Measurements from ENCODE around the gene MTHFD2L. TPM values are rescaled to one million over a fixed set of nuclear protein-coding genes. Genes with fewer than 3 reads are reported as not detected.

The MTHFD2L gene
- total RNA-seq (2022) (21.8 and 24.1 TPM in 2 replicates), Bru-seq, nascent RNA (percentile 67 among the genes with signal in this experiment), BruChase-seq, experiment 1, labeled RNA remaining after a 6-hour chase (percentile 58 among the genes with signal in this experiment), BruChase-seq, experiment 2, labeled RNA remaining after a 2-hour chase (percentile 60 among the genes with signal in this experiment)
- long read RNA-seq, transcript MTHFD2L-208 (2 exons, 2,363 nt): major isoform, 25 of 30 reads
- long read RNA-seq, partial matches to known transcripts: 0 of 30 reads
- long read RNA-seq, other reads (novel, unspliced or antisense): 4 of 30 reads

DNA sequence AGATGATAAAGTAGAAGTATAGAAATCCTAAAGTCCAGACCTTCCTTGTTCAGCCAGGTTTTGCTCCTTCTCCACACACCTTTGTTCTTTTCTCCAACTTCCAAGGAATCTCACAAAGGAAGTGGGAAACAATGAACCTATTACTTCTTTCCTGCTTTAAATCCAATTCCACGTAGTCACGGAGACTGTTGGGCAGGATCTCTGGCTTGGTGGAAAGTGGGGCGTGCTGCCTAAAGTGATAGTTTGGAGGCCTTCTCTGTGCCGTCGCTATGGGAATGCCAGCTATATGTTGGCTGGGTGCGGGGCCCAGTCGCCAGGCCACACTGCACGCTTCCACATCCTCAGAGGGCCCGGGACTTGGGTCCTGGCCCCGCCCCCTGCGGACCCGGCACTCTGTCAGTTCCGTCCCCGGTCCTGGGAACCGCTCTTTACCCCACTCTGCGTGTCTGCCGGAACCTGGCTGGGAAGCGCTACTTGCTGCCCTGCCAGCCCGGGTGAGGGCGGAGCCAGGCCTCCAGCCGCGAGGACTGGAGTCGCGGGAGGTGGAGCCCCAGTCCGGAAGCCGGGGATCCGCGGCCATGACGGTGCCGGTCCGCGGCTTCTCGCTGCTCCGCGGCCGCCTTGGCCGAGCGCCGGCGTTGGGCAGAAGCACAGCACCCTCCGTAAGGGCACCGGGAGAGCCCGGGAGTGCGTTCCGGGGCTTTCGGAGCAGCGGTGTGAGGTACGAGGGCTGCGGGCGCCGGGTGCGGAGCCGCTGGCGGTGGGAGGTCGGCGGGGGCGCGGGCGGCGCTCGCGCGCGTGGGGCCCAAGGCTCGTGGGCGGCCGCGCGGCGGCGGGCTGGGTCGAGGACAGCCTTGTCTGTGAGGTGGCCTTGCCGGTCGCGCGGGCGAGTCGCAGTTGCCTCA, at the start of gene MTHFD2L:
Gene MTHFD2L (plus strand): TSS at position 558 of the 905 bp plus-strand sequence. CDS start 21 bp downstream, at position 579.
- H3K27me3 Mint-ChIP-seq (ENCODE audit: unreplicated experiment): no peaks in the 10 kb centered on the region
- CTCF ChIA-PET: interaction anchor here (0.6 to 1.0 kb wide), 3 partner anchors 115 to 407 kb away, joined by 3 to 5 read pairs (median 3); partner anchors contain the start of gene CXCL5
- DNase-seq: peak; percentile 94
- H3K27ac Mint-ChIP-seq (ENCODE audit: unreplicated experiment): peak within 1 kb of the TSS; percentile 77
- peaks cover 23% of the 10 kb centered on the region for H3K4me1 Mint-ChIP-seq (ENCODE audit: low read depth, unreplicated experiment)
- peak within 1 kb of the TSS; percentile 79 for H3K4me3 Mint-ChIP-seq (ENCODE audit: low read depth, unreplicated experiment)
- BruUV-seq (replicated peaks): no TSS peak
- no peaks in the 10 kb centered on the region for H3K9me3 Mint-ChIP-seq (ENCODE audit: low read depth, unreplicated experiment)
- peaks cover 39% of the 10 kb centered on the region for H3K36me3 Mint-ChIP-seq (ENCODE audit: insufficient read depth, unreplicated experiment)
- TF ChIP-seq, protein P1, sequence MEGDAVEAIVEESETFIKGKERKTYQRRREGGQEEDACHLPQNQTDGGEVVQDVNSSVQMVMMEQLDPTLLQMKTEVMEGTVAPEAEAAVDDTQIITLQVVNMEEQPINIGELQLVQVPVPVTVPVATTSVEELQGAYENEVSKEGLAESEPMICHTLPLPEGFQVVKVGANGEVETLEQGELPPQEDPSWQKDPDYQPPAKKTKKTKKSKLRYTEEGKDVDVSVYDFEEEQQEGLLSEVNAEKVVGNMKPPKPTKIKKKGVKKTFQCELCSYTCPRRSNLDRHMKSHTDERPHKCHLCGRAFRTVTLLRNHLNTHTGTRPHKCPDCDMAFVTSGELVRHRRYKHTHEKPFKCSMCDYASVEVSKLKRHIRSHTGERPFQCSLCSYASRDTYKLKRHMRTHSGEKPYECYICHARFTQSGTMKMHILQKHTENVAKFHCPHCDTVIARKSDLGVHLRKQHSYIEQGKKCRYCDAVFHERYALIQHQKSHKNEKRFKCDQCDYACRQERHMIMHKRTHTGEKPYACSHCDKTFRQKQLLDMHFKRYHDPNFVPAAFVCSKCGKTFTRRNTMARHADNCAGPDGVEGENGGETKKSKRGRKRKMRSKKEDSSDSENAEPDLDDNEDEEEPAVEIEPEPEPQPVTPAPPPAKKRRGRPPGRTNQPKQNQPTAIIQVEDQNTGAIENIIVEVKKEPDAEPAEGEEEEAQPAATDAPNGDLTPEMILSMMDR (IDR thresholded peaks at IDR 0.05; ENCODE audit: unreplicated experiment): no peak
- intact Hi-C loops (cut with micrococcal nuclease; ENCODE audit: unreplicated experiment): no loop called here

DNA sequence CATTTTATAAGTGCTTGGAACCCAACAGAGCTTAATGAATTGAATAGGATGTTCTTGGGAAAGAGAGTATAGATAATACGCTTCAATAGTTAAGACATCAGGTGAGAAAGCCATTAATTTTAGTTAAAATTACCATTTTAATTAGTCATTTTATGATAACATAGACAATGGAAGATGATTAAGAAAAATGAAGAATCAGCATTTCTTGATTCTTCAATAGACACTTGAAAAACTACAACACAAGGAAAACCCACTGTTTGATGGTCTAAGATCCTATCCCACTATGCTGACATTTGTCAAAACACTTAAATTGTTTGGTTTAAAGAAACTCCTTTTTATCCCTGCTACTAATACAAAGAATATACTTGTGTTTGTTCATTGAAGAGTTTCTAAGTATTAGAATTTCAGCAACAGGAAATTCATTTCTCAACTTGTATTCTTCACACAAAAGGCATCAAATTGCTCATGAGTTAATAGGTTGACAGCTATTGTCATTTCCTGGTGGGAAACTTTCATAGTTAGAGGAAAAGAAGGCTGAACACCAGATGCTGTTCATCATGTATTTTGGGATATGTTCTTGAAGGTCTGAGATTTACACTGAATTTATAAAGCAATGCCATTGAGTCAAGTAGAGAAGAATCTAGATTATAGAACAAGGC, 49.3 kb upstream of the MTHFD2L start:
- DNase-seq: no peak
- CTCF ChIA-PET: interaction anchor here (0.6 to 1.9 kb wide), 5 partner anchors 9 to 183 kb away, joined by 3 to 10 read pairs (median 6); partner anchors contain the start of gene CXCL2
- intact Hi-C loops (cut with micrococcal nuclease; ENCODE audit: unreplicated experiment): no loop called here
- peaks cover 31% of the 10 kb centered on the region for H3K36me3 Mint-ChIP-seq (ENCODE audit: insufficient read depth, unreplicated experiment)
- peak overlapping the region; percentile 52 for H3K4me3 Mint-ChIP-seq (ENCODE audit: low read depth, unreplicated experiment)
- TF ChIP-seq, protein P1 (IDR thresholded peaks at IDR 0.05; ENCODE audit: unreplicated experiment): no peak
- H3K9me3 Mint-ChIP-seq (ENCODE audit: low read depth, unreplicated experiment): no peaks in the 10 kb centered on the region
- no TSS peak for BruUV-seq (replicated peaks)
- no peaks in the 10 kb centered on the region for H3K27me3 Mint-ChIP-seq (ENCODE audit: unreplicated experiment)
- H3K4me1 Mint-ChIP-seq (ENCODE audit: low read depth, unreplicated experiment): peaks cover 42% of the 10 kb centered on the region
- peak overlapping the region; percentile 99 for H3K27ac Mint-ChIP-seq (ENCODE audit: unreplicated experiment)

DNA sequence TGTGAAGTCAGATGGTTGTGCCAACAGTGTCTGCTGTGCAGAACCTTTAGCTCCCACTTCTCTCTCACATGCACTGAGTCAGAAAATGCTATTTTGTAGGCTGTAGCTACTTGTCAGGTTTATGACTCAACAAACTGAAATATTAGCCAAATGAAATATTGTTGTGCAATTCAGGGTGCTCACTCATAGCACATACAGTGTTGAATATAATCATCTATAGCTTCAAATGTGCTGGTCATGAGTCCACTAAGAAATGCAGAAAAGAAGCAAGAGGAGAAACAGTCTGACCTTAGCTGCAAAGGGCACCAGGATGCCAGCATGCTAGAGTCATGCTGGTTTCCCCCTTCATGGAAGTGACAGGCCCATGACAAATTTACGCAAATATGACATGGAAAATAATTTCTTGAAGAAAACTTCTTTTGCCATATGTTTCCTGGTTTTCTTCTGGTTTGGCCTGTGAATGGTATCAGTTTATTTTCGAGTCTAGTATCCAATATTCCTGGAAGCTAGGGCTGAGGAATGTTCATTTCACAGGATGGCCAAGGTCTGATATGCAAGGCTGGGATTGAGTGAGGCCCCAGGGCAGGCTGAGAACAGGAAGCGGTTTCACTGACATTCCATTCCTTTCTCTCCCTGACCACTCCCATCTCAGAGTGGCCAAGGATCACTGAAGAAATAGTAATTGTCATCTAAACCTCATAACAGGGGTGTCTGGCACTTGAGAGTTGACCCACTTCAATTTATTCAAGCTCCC, 48.6 kb upstream of the MTHFD2L start:
- CTCF ChIA-PET: interaction anchor here (0.6 to 1.9 kb wide), 6 partner anchors 8 to 1343 kb away, joined by 3 to 10 read pairs (median 5); partner anchors contain the start of gene CXCL2
- intact Hi-C loops (cut with micrococcal nuclease; ENCODE audit: unreplicated experiment): no loop called here
- no peaks in the 10 kb centered on the region for H3K27me3 Mint-ChIP-seq (ENCODE audit: unreplicated experiment)
- peaks cover 32% of the 10 kb centered on the region for H3K36me3 Mint-ChIP-seq (ENCODE audit: insufficient read depth, unreplicated experiment)
- TSS peak; percentile 17 for BruUV-seq (replicated peaks)
- no peaks in the 10 kb centered on the region for H3K9me3 Mint-ChIP-seq (ENCODE audit: low read depth, unreplicated experiment)
- peak overlapping the region; percentile 52 for H3K4me3 Mint-ChIP-seq (ENCODE audit: low read depth, unreplicated experiment)
- peak overlapping the region; percentile 99 for H3K27ac Mint-ChIP-seq (ENCODE audit: unreplicated experiment)
- peak; percentile 71 for DNase-seq
- H3K4me1 Mint-ChIP-seq (ENCODE audit: low read depth, unreplicated experiment): peaks cover 42% of the 10 kb centered on the region
- TF ChIP-seq, protein P1 (IDR thresholded peaks at IDR 0.05; ENCODE audit: unreplicated experiment): no peak

All from Calu3 (cell line).